G401 (cell line): ENCODE results near the gene ALDOB. TPM values are rescaled to one million over a fixed set of nuclear protein-coding genes. Genes with fewer than 3 reads are reported as not detected.

ENCODE experiments used
- DNase-seq: peaks from one replicate; pipeline ENCODE4 v3.0.0-alpha.2; 2015; ENCODE audit warnings: low spot score
- in situ Hi-C: cut with HindIII; loops from 2 replicates; pipeline ENCODE4 v1.10.0; 2016; ENCODE audit warnings: low sequenced_read_pairs, mixed read lengths
- total RNA-seq: library from RNA; depleted of rRNA; stranded (reverse); fragments of >200 nt; shearing (Covaris generic); gene quantifications from 2 replicates; pipeline ENCODE4 v1.2.3, GENCODE V29; 2014

The ALDOB gene
- total RNA-seq, 1 experiment from 2014 or later = not detected

DNA sequence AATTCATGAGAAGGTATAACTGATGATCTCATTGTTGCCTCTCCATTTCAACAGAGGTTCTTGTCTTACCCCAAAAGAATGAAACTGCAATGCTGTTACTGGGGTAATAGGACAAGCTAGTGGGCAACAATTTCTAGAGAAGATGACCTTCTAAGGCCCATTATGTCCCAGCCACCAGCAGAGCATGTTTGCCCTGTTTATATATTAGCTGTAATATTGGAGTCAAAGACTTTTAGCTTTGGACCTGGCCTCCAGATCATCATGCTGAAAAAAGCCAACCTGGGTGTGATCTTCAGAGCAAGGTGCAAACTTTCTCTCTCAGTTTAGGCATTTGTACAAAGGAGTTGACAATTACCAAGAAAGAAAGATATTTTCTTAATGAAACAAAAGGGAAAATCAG, 3.4 kb downstream of the ALDOB start:
- no peak for DNase-seq
- in situ Hi-C loops = no loop called here

DNA sequence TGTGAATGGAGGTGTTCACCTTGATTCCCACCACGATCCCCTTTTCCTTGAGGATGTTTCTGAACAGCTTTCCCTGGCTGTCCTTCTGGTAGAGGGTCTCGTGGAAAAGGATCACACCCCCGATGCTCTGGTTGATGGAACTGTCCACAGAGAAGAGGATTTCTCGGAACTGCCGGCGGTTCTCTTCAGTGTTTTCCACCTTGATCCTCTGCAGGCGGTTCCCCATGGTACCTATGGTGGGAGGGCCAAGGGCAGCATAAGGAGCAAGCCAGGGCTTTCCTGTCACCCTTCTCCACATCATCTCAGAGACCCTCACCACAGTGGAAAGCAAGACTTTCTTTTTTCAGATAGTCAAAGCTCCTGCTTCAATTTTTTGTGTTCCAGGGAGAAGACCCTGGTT, 5.8 kb downstream of the ALDOB start:
- DNase-seq = no peak
- in situ Hi-C loops = no loop called here

DNA sequence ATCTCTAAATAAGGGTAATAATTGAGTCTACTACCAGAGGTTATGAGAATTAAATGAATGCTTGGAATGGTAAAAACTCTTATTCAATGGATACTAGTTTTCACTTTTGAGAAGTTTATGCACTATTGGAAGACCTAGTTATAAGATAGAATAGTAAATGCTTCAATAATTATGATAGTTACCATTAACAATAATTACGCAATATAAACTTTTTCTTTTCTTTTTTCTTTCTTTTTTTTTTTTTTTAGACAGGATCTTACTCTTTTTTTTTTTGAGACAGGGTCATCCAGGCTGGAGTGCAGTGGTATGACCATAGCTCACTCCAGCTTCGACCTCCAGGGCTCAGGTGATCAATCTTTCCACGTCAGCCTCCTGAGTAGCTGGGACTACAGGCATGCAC, 6.7 kb downstream of the ALDOB start:
- no peak for DNase-seq
- in situ Hi-C loops = no loop called here

DNA sequence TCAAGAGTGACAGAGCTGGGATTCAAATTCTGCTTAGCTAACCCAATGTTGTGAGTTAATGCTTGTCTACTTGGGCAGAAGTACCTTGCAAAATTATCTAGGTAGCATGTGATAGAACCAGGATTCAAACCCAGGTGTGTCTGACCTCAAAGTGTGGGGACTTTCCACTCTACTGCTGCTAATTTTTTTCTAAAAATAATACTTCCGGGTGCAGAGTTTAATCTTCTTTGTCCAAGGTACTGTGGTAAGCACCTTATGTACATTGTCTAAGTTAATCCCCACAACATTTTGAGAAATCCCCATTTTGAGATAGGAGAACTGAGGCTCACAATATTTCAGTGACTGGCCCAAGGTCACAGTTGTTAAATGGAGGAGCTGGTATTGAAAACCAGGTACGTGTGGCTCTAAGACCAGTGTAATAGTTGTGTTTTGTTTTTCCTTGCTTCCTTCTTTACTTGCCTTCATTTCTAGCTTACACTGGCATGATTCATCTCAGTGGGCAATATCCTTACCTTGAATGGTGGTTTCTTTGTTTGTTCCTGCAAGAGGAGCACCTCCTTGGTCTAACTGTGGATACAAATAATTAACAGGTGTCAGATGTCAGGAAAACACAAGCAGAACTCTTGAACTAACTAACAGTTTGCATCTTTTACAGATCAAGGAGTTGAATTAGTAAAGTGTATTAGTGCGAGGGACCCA, 7.5 kb downstream of the ALDOB start:
- in situ Hi-C loops = no loop called here
- DNase-seq = no peak

- no peak for DNase-seq
- in situ Hi-C loops = no loop called here
Observed at GRCh38 chr9:101427358-101427757, 8.2 kb downstream of the ALDOB start.

GRCh38 chr9:101421653-101422065, 13.9 kb downstream of the ALDOB start:
- no peak for DNase-seq
- in situ Hi-C loops = no loop called here

- in situ Hi-C loops = no loop called here
- DNase-seq = no peak
Observed at GRCh38 chr9:101419863-101420262, 15.7 kb downstream of the ALDOB start.

DNA sequence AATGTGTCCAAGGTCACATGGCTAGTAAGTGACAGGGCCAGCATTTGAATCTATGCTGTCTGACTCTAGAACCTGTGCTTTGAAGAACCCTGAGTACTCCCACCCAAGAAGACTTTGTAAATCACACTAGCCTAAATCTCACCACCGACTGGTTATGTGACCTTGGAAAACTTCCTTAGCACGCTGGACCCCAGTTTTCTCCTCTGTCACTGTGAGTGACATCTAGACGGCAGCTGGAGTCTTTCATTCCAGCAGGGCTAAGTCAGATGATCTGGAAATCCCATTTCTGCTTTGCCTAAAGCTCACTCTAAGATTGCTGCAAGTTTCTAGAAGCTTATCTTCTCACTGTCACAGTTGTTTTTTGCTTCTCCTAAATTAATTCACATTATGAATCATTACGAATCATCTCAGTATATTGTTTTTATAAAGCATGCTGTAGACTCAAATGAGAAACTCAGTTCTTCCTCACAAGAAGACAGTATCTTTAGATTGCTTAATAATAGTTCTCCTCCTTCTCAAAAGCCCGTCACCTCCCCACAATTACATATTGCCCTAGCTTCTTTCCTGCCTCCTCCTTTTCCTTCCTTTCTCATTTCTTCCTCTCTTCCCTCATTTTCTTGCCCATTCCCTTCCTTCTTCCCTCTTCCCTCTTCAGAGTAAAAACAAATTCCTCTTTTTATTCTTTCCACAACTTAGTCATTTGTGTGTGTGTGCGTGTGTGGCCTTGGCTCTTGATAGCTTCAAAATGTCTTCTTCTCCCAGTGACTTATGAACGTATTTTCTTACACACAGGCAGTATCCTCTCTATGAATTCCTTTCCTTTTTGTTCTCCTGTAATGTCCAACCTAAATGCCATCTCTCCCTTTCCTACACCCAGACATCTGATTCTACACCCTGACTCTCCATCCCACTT, 16.8 kb downstream of the ALDOB start:
- in situ Hi-C loops = no loop called here

GRCh38 chr9:101417977-101418376, 17.6 kb downstream of the ALDOB start:
- in situ Hi-C loops = no loop called here
- DNase-seq = no peak

More for the DNA sequence above, 16.8 kb downstream of the ALDOB start:
- DNase-seq = no peak

DNA sequence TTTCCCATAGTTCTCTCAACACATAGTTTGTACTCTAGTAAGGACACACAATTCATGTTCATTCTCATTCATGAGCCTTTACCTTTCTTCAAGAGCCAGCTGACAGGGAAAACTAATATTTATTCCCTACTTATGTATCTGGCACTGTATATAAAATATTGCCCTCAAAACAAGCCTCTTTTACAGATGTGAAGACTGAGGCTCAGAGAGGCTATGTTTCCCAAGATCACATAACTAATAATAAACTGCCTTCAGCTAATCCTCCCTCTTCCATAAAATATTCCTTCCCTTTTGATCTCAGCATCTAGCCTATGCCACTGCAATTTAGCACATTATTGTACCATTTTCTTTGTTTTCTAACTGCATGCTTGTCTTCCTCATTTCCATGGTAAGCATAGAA, 18.2 kb downstream of the ALDOB start:
- DNase-seq = no peak
- in situ Hi-C loops = no loop called here

DNA sequence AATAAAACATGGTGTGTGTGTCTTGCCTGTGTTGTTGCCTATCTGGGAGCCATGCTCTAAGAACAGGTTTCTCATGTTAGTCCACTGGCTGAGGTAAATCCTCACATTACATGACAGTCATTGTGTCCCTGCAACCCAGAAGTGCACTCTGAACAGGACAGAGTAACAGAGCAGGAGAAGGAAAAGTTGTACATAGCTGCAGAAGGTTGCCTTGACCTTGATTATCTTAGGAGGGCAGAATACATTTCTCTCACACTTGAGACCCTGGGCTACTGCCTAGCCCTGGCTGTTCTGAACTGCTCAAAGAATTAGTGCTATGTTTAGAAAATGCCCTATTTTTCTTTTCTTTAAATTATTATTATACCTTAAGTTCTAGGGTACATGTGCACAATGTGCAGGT, 20.0 kb downstream of the ALDOB start:
- DNase-seq = no peak
- in situ Hi-C loops = no loop called here

GRCh38 chr9:101414839-101415238, 20.7 kb downstream of the ALDOB start:
- DNase-seq = no peak
- in situ Hi-C loops = no loop called here

GRCh38 chr9:101409079-101409477, 26.5 kb downstream of the ALDOB start:
- DNase-seq = no peak
- in situ Hi-C loops = no loop called here

DNA sequence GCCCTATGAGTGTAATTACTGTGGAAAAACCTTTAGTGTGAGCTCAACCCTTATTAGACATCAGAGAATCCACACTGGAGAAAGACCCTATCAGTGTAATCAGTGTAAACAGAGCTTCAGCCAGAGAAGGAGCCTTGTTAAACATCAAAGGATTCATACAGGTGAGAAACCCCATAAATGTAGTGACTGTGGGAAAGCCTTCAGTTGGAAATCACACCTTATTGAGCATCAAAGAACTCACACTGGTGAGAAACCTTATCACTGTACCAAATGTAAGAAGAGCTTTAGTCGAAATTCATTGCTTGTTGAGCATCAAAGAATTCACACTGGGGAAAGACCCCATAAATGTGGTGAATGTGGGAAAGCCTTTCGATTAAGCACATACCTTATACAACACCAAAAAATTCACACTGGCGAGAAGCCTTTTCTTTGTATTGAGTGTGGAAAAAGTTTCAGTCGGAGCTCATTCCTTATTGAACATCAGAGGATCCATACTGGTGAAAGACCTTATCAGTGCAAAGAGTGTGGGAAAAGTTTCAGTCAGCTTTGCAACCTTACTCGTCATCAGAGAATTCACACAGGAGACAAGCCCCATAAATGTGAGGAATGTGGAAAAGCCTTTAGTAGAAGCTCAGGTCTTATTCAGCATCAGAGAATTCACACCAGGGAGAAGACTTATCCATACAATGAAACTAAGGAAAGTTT, 27.0 kb downstream of the ALDOB start:
- in situ Hi-C loops = no loop called here

GRCh38 chr9:101403516-101404285, 31.9 kb downstream of the ALDOB start:
- in situ Hi-C loops = no loop called here
- DNase-seq = no peak

More for the DNA sequence above, 27.0 kb downstream of the ALDOB start:
- no peak for DNase-seq

DNA sequence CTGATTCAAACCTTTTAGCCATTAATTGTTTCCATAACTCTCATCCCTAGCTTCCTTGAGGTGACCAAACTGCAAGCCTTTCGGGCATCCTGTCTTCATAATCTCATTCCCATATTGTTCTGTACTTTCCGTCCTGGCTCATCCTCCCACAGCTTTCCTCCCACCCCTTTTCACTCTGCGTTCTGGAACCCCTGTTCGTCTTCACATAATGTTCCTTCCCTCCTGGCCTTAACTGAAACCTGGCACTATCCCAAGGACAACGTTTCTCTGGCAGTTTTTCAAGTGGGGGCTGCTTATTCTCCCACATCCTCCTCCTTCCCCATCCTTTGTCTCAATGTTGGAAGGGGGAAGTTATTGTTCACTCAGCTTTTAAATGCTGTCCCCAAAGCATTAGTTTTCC, 35.5 kb downstream of the ALDOB start:
- peak; percentile 20 for DNase-seq
- in situ Hi-C loops = no loop called here

DNA sequence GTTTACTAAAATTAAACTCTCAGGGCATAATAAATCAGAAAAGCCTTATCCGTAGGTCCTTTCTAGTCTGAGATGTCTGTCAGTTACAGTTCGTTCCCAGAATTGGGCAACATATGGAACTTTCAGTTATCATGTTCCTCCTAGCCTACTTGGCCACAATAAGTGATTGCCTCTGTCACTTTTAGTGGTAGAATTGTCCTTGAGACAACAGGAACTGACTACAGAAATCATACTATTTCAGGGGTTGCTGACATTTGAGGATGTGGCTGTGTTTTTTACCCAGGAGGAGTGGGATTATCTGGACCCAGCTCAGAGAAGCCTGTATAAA, 36.0 kb downstream of the ALDOB start:
- in situ Hi-C loops = no loop called here

DNA sequence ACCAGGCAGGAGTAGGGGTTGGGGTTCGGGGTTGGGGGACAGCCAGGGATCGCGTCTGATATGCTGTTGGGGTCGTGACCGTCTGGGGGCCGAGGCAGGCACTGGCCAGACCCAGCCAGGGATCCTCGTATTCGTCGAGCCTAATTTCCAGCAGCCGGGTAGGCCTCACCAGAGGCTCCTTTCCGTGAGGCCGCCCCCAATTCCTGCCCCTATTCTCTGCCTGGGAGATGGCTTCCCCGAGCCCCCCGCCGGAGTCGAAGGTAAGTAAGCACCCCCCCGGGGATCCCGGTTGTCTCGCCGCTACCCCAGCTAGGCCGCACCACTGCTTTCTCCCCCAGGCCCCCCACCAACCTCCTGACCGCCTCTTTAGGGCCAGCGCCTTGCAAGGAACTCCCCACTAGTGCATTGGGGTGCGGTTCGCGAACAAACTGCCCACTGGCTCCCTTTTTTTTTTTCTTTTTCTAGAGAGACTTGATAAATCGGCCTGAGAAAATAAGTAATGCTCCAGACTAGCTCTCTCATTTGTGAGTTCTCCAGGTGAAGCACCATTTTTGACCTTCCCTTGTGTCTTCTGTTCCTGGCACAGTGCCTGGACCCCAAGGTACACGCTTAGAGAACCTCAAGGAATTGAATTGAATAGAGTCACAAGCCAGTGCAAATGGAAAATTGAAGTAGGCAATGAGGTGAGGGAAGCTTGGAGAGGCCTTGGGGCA, 36.5 kb downstream of the ALDOB start:
- DNase-seq = peak; percentile 28
- in situ Hi-C loops = no loop called here

More for the DNA sequence above, 36.0 kb downstream of the ALDOB start:
- DNase-seq = no peak
